Right cardiac atrium (tissue), 5 donors: ENCODE results near the gene SYNM. TPM values are rescaled to one million over a fixed set of nuclear protein-coding genes. Genes with fewer than 3 reads are reported as not detected.

Experiments
- ATAC-seq, 2 donors: fragments of 200-7000 bp; cut with Tn5 transposase; one replicate each; pipeline versions ENCODE4 v1.8.0 to v1.9.1; 2020; ENCODE audit warnings: moderate library complexity in 2 of 2, mild to moderate bottlenecking in 1 of 2
- DNase-seq, 3 donors: peaks; one replicate each; pipeline ENCODE4 v3.0.0-alpha.2; 2020
- H3K27ac ChIP-seq: one replicate; pipeline ENCODE4 v1.5.1; 2013; ENCODE audit warnings: mild to moderate bottlenecking, low read length, control low read depth, moderate library complexity
- H3K27me3 ChIP-seq: one replicate; pipeline ENCODE4 v1.6.1; 2013; ENCODE audit not compliant: control insufficient read depth, insufficient read depth
- H3K4me1 ChIP-seq: one replicate; pipeline ENCODE4 v1.6.1; 2013; ENCODE audit warnings: low read length; ENCODE audit not compliant: control insufficient read depth, insufficient read depth
- H3K4me3 ChIP-seq: one replicate; pipeline ENCODE4 v1.5.1; 2013; ENCODE audit warnings: low read length, control low read depth
- H3K9me3 ChIP-seq: one replicate; pipeline ENCODE4 v1.6.1; 2013; ENCODE audit warnings: low read length; ENCODE audit not compliant: control insufficient read depth
- WGBS: extraction: QIAGEN DNeasy Blood & Tissue Kit; methylation state at CpG from one replicate; pipeline ENCODE4 v1.1.7; 2013; 5-methylcytosine and 5-hydroxymethylcytosine counted together
- intact Hi-C, 4 donors: fragments of 100-400 bp; cut with DNase I; formaldehyde crosslinking; loops; one replicate each; pipeline versions ENCODE4 v1.11.0 to v1.14.0; 2022 to 2023
- polyA plus RNA-seq: library from polyadenylated mRNA; stranded (reverse); fragments of 200-250 nt; gene quantifications from one replicate; pipeline ENCODE4 v1.2.3, GENCODE V29; 2013
- total RNA-seq, 4 donors: library from RNA; stranded (reverse); fragmentation: NEBNext Ultra II Directional; extraction: Animal tissue kit (Norgen Biotek cat#: 25700); gene quantifications; one replicate each; pipeline ENCODE4 v1.2.1, GENCODE V29; 2021
- donor health status: healthy with polysubstance abuse.
- donor health status: DM: no; HTN: yes; CAD: no.
- donor health status: DM: no; HTN: no; CAD: no.
- donor health status: DM: no; HTN: yes; CAD: no; lungs with severe emphysema.
- donor health status: DM: yes; HTN: yes; CAD: no.

SYNM gene
- total and polyA plus RNA-seq, 5 donors: 127 to 463 (median 200) TPM

GRCh38 chr15:99086327-99086667, 18.6 kb upstream of the SYNM start:
- DNase-seq (no peak), ATAC-seq (no peak)
- no peaks in the 10 kb centered on the region for H3K9me3 ChIP-seq
- no peaks in the 10 kb centered on the region for H3K4me1 ChIP-seq
- no peak overlapping the region for H3K4me3 ChIP-seq
- H3K27ac ChIP-seq: no peak overlapping the region
- H3K27me3 ChIP-seq: no peaks in the 10 kb centered on the region
- intact Hi-C loops: no loop called here
- WGBS: 92% methylated on average over 2 of the region's 2 CpGs

- no peaks in the 10 kb centered on the region for H3K9me3 ChIP-seq
- ATAC-seq (no peak), DNase-seq (no peak)
- WGBS: 88% methylated on average over 11 of the region's 11 CpGs
- H3K27ac ChIP-seq: no peak overlapping the region
- intact Hi-C loops: no loop called here
- no peaks in the 10 kb centered on the region for H3K27me3 ChIP-seq
- H3K4me1 ChIP-seq: no peaks in the 10 kb centered on the region
- no peak overlapping the region for H3K4me3 ChIP-seq
Observed at GRCh38 chr15:99087405-99087943, 17.4 kb upstream of the SYNM start.

DNA sequence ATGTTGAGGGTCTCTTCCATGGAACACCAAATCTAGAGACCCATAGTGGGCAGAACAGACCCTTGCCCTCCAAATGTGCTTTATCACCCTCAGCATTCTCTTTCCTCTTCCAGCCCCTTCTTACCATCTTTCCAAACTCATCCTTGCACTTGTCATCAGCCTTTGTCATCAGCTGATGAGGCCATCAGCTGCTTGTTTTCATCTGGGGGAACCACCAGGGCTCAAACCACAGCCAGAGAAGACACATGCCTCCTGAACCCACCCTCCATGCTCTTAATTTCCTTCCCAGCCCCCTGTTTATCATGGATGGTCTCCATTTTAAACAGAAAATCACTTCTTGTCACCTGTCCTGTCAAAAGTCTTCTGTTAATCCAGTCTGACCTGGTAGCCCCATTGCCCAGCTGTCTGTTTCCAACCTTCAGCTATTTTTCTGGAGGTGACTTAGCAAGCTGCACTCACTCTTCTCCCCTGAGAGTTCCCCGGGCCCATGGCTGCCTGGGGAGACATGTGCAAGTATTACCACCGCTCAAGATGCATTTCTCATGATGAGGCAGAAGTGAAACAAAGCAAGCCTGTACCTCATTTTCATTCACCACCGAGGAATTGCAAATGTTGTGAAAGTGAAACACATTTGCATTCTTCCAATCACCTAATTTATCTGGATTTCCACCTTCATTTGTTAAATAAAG, 14.7 kb upstream of the SYNM start:
- DNase-seq: no peak
- WGBS: 62% methylated on average over 3 of the region's 3 CpGs
- no peaks in the 10 kb centered on the region for H3K27me3 ChIP-seq
- no peaks in the 10 kb centered on the region for H3K4me1 ChIP-seq
- ATAC-seq: no peak
- H3K27ac ChIP-seq: no peak overlapping the region
- no peak overlapping the region for H3K4me3 ChIP-seq
- intact Hi-C loops: no loop called here
- no peaks in the 10 kb centered on the region for H3K9me3 ChIP-seq

DNA sequence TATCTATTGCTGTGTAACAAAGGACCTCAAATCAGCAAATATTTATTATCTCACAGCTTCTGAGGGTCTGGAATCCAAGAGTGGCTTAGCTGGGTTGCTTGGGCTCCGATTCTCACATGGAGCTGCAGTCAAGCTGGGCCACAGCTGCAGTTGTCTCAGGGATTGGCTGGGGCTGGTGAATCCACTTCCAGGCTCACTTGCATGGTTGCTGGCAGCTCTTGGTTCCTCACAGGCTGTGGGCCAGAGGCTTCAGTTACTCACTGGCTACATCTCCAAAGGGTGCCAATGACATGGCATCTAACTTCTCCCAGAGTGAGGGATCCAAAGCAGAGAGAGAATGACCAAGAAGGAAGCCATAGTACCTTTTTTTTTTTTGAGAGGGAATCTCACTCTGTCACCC, 13.9 kb upstream of the SYNM start:
- intact Hi-C loops: no loop called here
- Histone ChIP-seq H3K4me3 (no peak overlapping the region), H3K27me3 (no peaks in the 10 kb centered on the region), H3K27ac (no peak overlapping the region), H3K4me1 (no peaks in the 10 kb centered on the region), H3K9me3 (no peaks in the 10 kb centered on the region)
- ATAC-seq (no peak), DNase-seq (no peak)
- WGBS: 80% methylated on average over 1 of the region's 1 CpG

DNA sequence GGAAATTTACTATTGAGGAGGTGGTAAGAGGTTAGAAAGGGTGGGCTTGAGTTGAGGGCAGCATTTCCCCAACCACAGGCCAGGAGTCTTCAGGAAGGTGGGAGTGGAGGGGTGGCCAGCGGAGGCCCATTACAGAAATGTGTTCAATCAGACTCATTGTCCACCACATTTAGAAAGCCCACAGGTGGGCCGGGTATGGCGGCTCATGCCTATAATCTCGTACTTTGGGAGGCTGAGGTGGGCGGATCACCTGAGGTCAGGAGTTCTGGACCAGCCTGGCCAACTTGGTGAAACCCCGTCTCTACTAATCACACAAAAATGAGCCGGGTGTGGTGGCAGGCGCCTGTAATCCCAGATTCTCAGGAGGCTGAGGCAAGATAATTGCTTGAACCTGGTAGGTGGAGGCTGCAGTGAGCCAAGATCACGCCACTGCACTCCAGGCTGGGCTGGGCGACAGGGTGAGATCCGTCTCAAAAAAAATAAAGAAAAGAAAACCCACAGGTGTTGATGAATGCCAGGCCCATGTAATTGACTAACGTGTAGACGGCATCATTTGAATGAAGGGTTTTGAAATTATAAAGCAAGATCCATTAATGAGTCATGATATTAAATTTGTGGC, 12.2 kb upstream of the SYNM start:
- no peaks in the 10 kb centered on the region for H3K27me3 ChIP-seq
- intact Hi-C loops: no loop called here
- no peaks in the 10 kb centered on the region for H3K4me1 ChIP-seq
- H3K9me3 ChIP-seq: no peaks in the 10 kb centered on the region
- DNase-seq (no peak), ATAC-seq (no peak)
- H3K4me3 ChIP-seq: no peak overlapping the region
- H3K27ac ChIP-seq: no peak overlapping the region
- WGBS: 91% methylated on average over 13 of the region's 13 CpGs

DNA sequence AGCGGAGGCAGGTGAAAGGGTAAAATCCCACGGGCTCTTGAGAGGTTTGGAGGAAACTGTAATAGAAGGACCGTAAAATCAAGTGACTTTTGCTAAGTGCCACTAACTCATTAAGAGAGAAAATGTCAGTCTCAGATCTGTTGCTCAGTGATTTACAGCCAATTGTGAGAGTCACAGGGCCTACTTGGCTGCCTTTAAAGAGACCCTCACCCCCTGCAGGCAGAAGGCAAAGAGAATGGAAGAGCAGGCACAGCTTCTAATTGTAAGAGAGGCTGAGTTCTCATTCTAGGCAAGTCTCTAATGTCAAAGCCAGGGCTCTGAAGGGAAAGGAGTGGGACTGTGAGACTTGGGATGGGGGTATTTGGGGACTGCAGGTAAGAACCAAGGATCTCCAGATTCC, 9.3 kb upstream of the SYNM start:
- Histone ChIP-seq H3K4me1 (no peaks in the 10 kb centered on the region), H3K27ac (no peak overlapping the region), H3K4me3 (no peak overlapping the region), H3K27me3 (no peaks in the 10 kb centered on the region), H3K9me3 (no peaks in the 10 kb centered on the region)
- intact Hi-C loops: no loop called here
- DNase-seq (no peak), ATAC-seq (no peak)
- WGBS: 63% methylated on average over 3 of the region's 3 CpGs

- H3K4me1 ChIP-seq: no peaks in the 10 kb centered on the region
- H3K4me3 ChIP-seq: no peak overlapping the region
- H3K27me3 ChIP-seq: no peaks in the 10 kb centered on the region
- no peak for ATAC-seq
- no peaks in the 10 kb centered on the region for H3K9me3 ChIP-seq
- intact Hi-C loops: no loop called here
- H3K27ac ChIP-seq: no peak overlapping the region
- 93% methylated on average over 11 of the region's 11 CpGs for WGBS
- DNase-seq: no peak
Observed at GRCh38 chr15:99096173-99096893, 8.5 kb upstream of the SYNM start.

DNA sequence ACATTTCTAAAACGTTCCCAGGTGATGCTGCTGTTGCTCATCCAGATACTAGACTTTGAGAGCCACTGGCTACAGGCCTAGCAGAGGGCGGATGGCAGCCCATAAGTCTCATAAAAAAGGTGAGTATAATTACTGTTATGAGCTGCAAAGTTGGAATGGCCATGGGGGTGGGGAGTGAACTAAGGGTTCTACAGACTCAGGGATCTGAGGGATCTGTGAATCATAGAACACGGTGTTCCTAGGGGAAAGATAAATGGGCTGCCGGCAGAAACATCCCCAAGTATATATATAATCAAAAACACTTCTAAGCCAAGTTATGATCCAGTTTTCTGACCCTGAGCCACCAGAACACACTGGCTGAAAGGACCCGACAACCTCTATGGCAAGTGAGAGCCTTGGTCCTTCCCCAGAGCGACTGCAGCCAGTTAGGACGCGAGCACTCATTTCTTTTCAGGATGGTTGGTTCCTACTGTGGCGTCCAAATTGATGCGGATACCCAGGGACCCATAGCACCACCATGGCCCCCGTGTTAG, 7.9 kb upstream of the SYNM start:
- Histone ChIP-seq H3K4me3 (no peak overlapping the region), H3K4me1 (no peaks in the 10 kb centered on the region), H3K27ac (no peak overlapping the region), H3K9me3 (no peaks in the 10 kb centered on the region), H3K27me3 (no peaks in the 10 kb centered on the region)
- DNase-seq: no peak
- 84% methylated on average over 11 of the region's 11 CpGs for WGBS
- no peak for ATAC-seq
- intact Hi-C loops: no loop called here

- intact Hi-C loops: no loop called here
- ATAC-seq (no peak), DNase-seq (no peak)
- no peak overlapping the region for H3K27ac ChIP-seq
- no peaks in the 10 kb centered on the region for H3K9me3 ChIP-seq
- H3K4me1 ChIP-seq: no peaks in the 10 kb centered on the region
- H3K4me3 ChIP-seq: no peak overlapping the region
- H3K27me3 ChIP-seq: no peaks in the 10 kb centered on the region
- WGBS: 86% methylated on average over 14 of the region's 14 CpGs
Observed at GRCh38 chr15:99097441-99098410, 7.2 kb upstream of the SYNM start.

GRCh38 chr15:99098426-99098825, 6.5 kb upstream of the SYNM start:
- no peak for DNase-seq
- Histone ChIP-seq H3K4me3 (no peak overlapping the region), H3K27me3 (no peaks in the 10 kb centered on the region), H3K4me1 (no peaks in the 10 kb centered on the region), H3K9me3 (no peaks in the 10 kb centered on the region), H3K27ac (no peak overlapping the region)
- WGBS: 91% methylated on average over 12 of the region's 12 CpGs
- ATAC-seq: no peak
- intact Hi-C loops: no loop called here
